Mesenchymal stem cell (in vitro differentiated cells and primary cell): ENCODE data around the gene PRODH2.

Experiments used
- DNase-seq: peaks from one replicate; pipeline ENCODE4 v3.0.0-alpha.2; 2013
- H2AFZ ChIP-seq: one replicate; pipeline ENCODE4 v1.6.1; 2013; ENCODE audit warnings: low read depth, mild to moderate bottlenecking, control low read depth, inconsistent platforms, low read length, moderate library complexity
- H2AK5ac ChIP-seq: 2 replicates; pipeline ENCODE4 v1.6.1; 2013; ENCODE audit warnings: low read length, moderate library complexity, mild to moderate bottlenecking, inconsistent platforms; ENCODE audit not compliant: severe bottlenecking
- H2BK120ac ChIP-seq: one replicate; pipeline ENCODE4 v1.6.1; 2013; ENCODE audit warnings: low read depth, mild to moderate bottlenecking, inconsistent platforms, low read length, moderate library complexity
- H2BK12ac ChIP-seq, 2 experiments: one replicate each; pipeline ENCODE4 v1.6.1; 2013; ENCODE audit warnings: inconsistent platforms in 2 of 2, low read length in 2 of 2, mild to moderate bottlenecking in 2 of 2, moderate library complexity in 2 of 2, control low read depth in 1 of 2
- H2BK15ac ChIP-seq: one replicate; pipeline ENCODE4 v1.6.1; 2013; ENCODE audit warnings: mild to moderate bottlenecking, low read depth, inconsistent platforms; ENCODE audit not compliant: poor library complexity, severe bottlenecking
- H2BK5ac ChIP-seq: 2 replicates; pipeline ENCODE4 v1.6.1; 2013; ENCODE audit warnings: low read depth, mild to moderate bottlenecking, low read length, control low read depth, inconsistent platforms; ENCODE audit not compliant: poor library complexity, severe bottlenecking
- H3K14ac ChIP-seq, 2 experiments: one replicate each; pipeline ENCODE4 v1.6.1; 2013; ENCODE audit warnings: inconsistent platforms in 2 of 2, low read length in 2 of 2, control low read depth in 1 of 2, mild to moderate bottlenecking in 1 of 2, moderate library complexity in 1 of 2
- H3K18ac ChIP-seq, 2 experiments: one replicate each; pipeline ENCODE4 v1.6.1; 2013; ENCODE audit warnings: inconsistent platforms in 2 of 2, low read length in 2 of 2, control low read depth in 1 of 2, low read depth in 1 of 2, mild to moderate bottlenecking in 1 of 2
- H3K23ac ChIP-seq, 2 experiments: one replicate each; pipeline ENCODE4 v1.6.1; 2013; ENCODE audit warnings: inconsistent platforms in 2 of 2, low read length in 2 of 2, mild to moderate bottlenecking in 2 of 2, moderate library complexity in 2 of 2, control low read depth in 1 of 2
- H3K27ac ChIP-seq: 2 replicates; pipeline ENCODE4 v1.5.1; 2013; ENCODE audit warnings: mild to moderate bottlenecking, moderate library complexity, low read length, control low read depth, inconsistent platforms; ENCODE audit not compliant: poor library complexity, severe bottlenecking
- H3K27me3 ChIP-seq, 2 experiments: 2 replicates each; pipeline versions ENCODE4 v1.6.1 to v1.7.0; 2013; ENCODE audit warnings: low read length in 2 of 2, mild to moderate bottlenecking in 2 of 2, moderate library complexity in 2 of 2, control low read depth in 1 of 2, inconsistent platforms in 1 of 2; ENCODE audit not compliant: control insufficient read depth in 1 of 2, insufficient read depth in 1 of 2
- H3K36me3 ChIP-seq, 2 experiments: 2 replicates each; pipeline versions ENCODE4 v1.6.1 to v1.7.0; 2013; ENCODE audit warnings: low read length in 2 of 2, control low read depth in 1 of 2, inconsistent platforms in 1 of 2, low read depth in 1 of 2, mild to moderate bottlenecking in 1 of 2; ENCODE audit not compliant: insufficient read depth in 2 of 2, control insufficient read depth in 1 of 2
- H3K4ac ChIP-seq, 2 experiments: one replicate each; pipeline ENCODE4 v1.6.1; 2013; ENCODE audit warnings: inconsistent platforms in 2 of 2, low read length in 2 of 2, mild to moderate bottlenecking in 2 of 2, moderate library complexity in 2 of 2, control low read depth in 1 of 2, low read depth in 1 of 2
- H3K4me1 ChIP-seq: 2 replicates; pipeline ENCODE4 v1.6.1; 2013; ENCODE audit warnings: low read depth, low read length, control low read depth; ENCODE audit not compliant: control insufficient read depth, insufficient read depth
- H3K4me2 ChIP-seq: 2 replicates; pipeline ENCODE4 v1.6.1; 2013; ENCODE audit warnings: low read length, mild to moderate bottlenecking, inconsistent platforms; ENCODE audit not compliant: poor library complexity, severe bottlenecking
- H3K4me3 ChIP-seq, 2 experiments: 2 replicates each; pipeline versions ENCODE4 v1.5.1 to v1.7.0; 2013; ENCODE audit warnings: low read length in 2 of 2, mild to moderate bottlenecking in 2 of 2, control low read depth in 1 of 2, low read depth in 1 of 2; ENCODE audit not compliant: insufficient read depth in 1 of 2
- H3K79me1 ChIP-seq: replicated peaks from 2 replicates; pipeline ENCODE4 v1.6.1; 2013; ENCODE audit warnings: mild to moderate bottlenecking, control low read depth, low read length, inconsistent platforms; ENCODE audit not compliant: poor library complexity, severe bottlenecking
- H3K9ac ChIP-seq: 2 replicates; pipeline ENCODE4 v1.7.0; 2013; ENCODE audit warnings: mild to moderate bottlenecking, low read length, moderate library complexity
- H3K9me3 ChIP-seq: 2 replicates; pipeline ENCODE4 v1.7.0; 2013; ENCODE audit warnings: mild to moderate bottlenecking, low read length; ENCODE audit not compliant: control insufficient read depth
- H4K8ac ChIP-seq: one replicate; pipeline ENCODE4 v1.6.1; 2013; ENCODE audit warnings: inconsistent platforms, mild to moderate bottlenecking, low read length, moderate library complexity
- H4K91ac ChIP-seq: one replicate; pipeline ENCODE4 v1.6.1; 2013; ENCODE audit warnings: mild to moderate bottlenecking, low read length, inconsistent platforms
- WGBS: methylation state at CpG from one replicate; pipeline ENCODE4 v1.1.7; 2013; ENCODE audit warnings: mixed read lengths; 5-methylcytosine and 5-hydroxymethylcytosine counted together

PRODH2 gene

DNA sequence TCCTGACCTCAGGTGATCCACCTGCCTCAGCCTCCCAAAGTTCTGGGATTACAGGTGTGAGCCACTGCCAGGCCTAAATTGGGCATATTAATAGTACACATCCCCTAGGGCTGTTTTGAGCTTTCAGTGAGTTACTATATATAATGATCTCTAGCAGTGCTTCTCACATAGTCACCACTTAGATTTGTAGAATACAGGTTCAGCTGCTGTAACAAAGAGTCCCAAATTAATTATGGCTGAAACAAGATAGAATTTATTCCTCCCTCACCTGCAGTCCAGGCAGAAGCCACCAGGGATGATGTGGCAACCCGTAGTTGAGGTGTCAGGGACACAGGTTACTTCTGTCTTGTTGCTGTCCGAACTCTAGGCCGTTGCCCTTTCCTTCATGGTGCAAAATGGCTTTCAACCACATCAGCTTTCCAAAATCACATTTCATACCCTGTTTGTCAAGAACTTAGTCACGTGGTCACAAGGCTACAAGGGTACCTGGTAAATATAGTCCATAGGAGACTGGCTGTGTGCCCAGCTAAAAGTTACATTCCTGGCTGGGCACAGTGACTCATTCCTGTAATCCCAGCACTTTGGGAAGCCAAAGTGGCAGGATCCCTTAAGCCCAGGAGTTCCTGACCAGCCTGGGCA lies 51.8 kb downstream of the PRODH2 start:
- H3K4me2 ChIP-seq, result no peak overlapping the region
- H3K36me3 ChIP-seq, result peaks cover 49 to 51% of the 10 kb centered on the region in 2 experiments
- H2BK120ac ChIP-seq, result no peak overlapping the region
- no peaks in the 10 kb centered on the region for H3K27me3 ChIP-seq
- H2BK5ac ChIP-seq, result no peak overlapping the region
- H3K9me3 ChIP-seq, result no peaks in the 10 kb centered on the region
- no peak overlapping the region for H3K4ac ChIP-seq
- peaks cover 31% of the 10 kb centered on the region for H3K4me1 ChIP-seq
- no peak overlapping the region for H3K9ac ChIP-seq
- no peak overlapping the region for H3K27ac ChIP-seq
- no peak overlapping the region for H2AK5ac ChIP-seq
- H2AFZ ChIP-seq, result no peak overlapping the region
- no peak overlapping the region for H2BK15ac ChIP-seq
- H3K79me1 ChIP-seq, result peaks cover 26% of the 10 kb centered on the region
- no peak overlapping the region for H3K4me3 ChIP-seq
- H4K8ac ChIP-seq, result no peak overlapping the region
- no peak overlapping the region for H3K14ac ChIP-seq
- no peak overlapping the region for H3K18ac ChIP-seq
- no peak overlapping the region for H4K91ac ChIP-seq
- over 99% methylated on average over 4 of the region's 4 CpGs for WGBS
- H3K23ac ChIP-seq, result no peak overlapping the region
- H2BK12ac ChIP-seq, result no peak overlapping the region
- DNase-seq, result no peak

DNA sequence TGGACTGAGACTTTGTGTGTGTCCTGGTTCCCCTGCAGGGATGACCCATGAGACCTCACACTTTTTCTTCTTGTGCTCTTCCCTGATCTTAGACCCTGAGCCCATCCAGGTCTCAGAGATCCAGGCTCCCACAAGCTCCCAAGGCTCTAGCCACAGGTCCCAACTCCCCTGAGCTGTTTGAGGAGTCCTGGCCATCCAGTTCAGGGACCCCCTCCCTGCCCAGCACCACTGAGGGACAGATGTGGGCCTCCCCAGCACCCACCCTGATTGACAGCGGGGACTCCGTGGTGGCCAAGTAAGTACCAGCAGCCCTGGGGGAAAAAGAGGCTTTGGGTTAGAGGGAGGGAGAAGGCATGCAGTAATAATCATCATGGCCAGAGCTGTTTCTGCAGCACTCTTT lies 52.9 kb downstream of the PRODH2 start:
- H3K27ac ChIP-seq, result no peak overlapping the region
- no peak overlapping the region for H2BK120ac ChIP-seq
- no peak overlapping the region for H3K18ac ChIP-seq
- peak overlapping the region; percentile 18 for H3K9ac ChIP-seq
- no peaks in the 10 kb centered on the region for H3K27me3 ChIP-seq
- peaks cover 38% of the 10 kb centered on the region for H3K4me1 ChIP-seq
- 100% methylated on average over 2 of the region's 2 CpGs for WGBS
- H4K8ac ChIP-seq, result no peak overlapping the region
- no peak overlapping the region for H3K14ac ChIP-seq
- H2AK5ac ChIP-seq, result no peak overlapping the region
- H3K9me3 ChIP-seq, result no peaks in the 10 kb centered on the region
- DNase-seq, result no peak
- H3K23ac ChIP-seq, result no peak overlapping the region
- peaks cover 29% of the 10 kb centered on the region for H3K79me1 ChIP-seq
- no peak overlapping the region for H4K91ac ChIP-seq
- H3K36me3 ChIP-seq, result peaks cover 38 to 53% of the 10 kb centered on the region in 2 experiments
- H2BK12ac ChIP-seq, result no peak overlapping the region
- H2AFZ ChIP-seq, result no peak overlapping the region
- H2BK15ac ChIP-seq, result no peak overlapping the region
- H3K4me3 ChIP-seq, result peak overlapping the region in 1 of 2 experiments; percentile 99
- no peak overlapping the region for H3K4ac ChIP-seq
- H2BK5ac ChIP-seq, result no peak overlapping the region
- H3K4me2 ChIP-seq, result no peak overlapping the region

DNA sequence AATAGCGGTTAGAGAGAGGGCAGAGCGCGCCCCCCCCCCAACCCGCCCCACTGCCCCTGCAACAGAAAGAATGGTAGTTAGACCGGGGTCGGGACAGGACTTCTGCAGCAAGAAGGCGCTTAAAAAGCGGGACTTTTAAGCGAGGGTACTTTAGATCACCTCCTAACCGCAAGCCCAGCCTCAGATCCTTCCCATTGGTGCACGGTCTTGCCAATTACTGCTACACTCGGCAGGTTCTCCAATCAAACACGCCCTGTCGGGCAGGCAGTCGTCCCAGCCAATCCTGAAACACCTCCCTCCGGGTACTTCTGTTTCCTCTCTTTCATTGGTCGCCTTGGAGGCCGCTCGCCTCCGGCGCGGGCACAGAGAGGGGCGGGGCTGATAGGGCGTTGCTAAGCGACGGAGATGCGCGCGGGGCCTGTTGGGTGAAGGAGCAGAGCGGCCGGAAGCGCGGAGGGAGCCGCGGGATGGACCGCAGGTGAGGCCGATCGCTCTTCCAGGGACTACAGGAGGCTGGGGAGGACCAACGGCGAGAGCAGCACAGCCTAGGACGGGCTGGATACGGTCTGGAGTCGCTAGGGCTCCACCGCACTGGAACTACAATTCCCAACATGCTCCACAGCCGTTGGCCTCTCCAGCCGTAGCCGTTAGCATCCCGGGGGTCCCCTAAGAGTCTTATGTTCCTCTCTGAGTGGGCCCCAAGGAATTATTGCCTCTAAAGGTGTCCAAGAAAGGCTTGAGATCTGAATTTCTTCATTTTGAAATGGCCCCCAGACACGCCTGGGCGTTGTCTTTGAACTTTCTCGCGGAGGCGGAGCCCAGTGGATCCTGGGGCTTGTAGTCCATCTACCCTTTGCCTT lies 54.7 kb downstream of the PRODH2 start, which contains the start of gene PROSER3:
Gene PROSER3 (plus strand): TSS at position 428 of the 860 bp plus-strand sequence. CDS start 40 bp downstream, at position 468.
- H3K4me3 ChIP-seq, result peak within 1 kb of the TSS; percentile 97 to 99
- H3K79me1 ChIP-seq, result peaks cover 32% of the 10 kb centered on the region
- peak within 1 kb of the TSS; percentile 98 for H2BK15ac ChIP-seq
- H3K9ac ChIP-seq, result peak within 1 kb of the TSS; percentile 99
- H2BK120ac ChIP-seq, result peak within 1 kb of the TSS; percentile 96
- peak within 1 kb of the TSS; percentile 97 for H3K27ac ChIP-seq
- peak within 1 kb of the TSS; percentile 87 for H2BK5ac ChIP-seq
- under 1% methylated on average over 52 of the region's 53 CpGs for WGBS
- peak within 1 kb of the TSS; percentile 43 for H2AFZ ChIP-seq
- peaks cover 45 to 61% of the 10 kb centered on the region in 2 experiments for H3K36me3 ChIP-seq
- H3K23ac ChIP-seq, result peak within 1 kb of the TSS in 1 of 2 experiments; percentile 81
- H4K8ac ChIP-seq, result peak within 1 kb of the TSS; percentile 99
- peak within 1 kb of the TSS; percentile 100 for H3K18ac ChIP-seq
- peak within 1 kb of the TSS; percentile 79 for H2AK5ac ChIP-seq
- peak; percentile 100 for DNase-seq
- no peaks in the 10 kb centered on the region for H3K27me3 ChIP-seq
- peak within 1 kb of the TSS; percentile 83 for H3K4me2 ChIP-seq
- peak within 1 kb of the TSS; percentile 99 to 100 for H3K4ac ChIP-seq
- peak within 1 kb of the TSS in 1 of 2 experiments; percentile 93 for H3K14ac ChIP-seq
- H3K9me3 ChIP-seq, result no peaks in the 10 kb centered on the region
- peak within 1 kb of the TSS; percentile 23 to 69 for H2BK12ac ChIP-seq
- H3K4me1 ChIP-seq, result peaks cover 38% of the 10 kb centered on the region
- H4K91ac ChIP-seq, result peak within 1 kb of the TSS; percentile 100

DNA sequence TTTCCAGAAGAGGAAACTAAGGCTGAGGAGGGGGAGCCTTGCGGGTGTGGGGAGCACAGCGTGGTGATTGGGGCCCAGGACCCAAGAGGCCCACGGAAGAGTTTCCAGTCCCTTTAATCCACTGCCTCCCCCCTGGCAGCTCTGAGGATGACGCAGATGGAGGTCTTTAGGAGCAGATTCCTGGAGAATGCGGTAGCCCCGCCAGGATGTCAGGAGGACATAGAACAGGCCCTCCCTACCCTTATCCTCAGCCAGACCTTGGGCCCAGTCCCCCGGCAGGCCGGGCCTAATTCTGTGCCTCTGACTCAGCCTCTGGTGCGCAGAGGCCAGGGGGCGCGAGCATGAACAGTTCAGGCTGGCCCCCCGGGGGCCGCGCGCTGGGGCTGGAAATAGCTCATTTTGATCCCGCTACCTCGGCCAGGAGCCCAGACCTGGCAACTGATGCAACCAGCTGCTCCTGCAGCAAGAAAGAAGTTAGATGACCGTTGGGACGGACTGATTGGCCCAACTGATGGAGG lies 55.4 kb downstream of the PRODH2 start:
- no peak overlapping the region for H2AFZ ChIP-seq
- peak overlapping the region; percentile 93 for H4K8ac ChIP-seq
- H2BK12ac ChIP-seq, result peak overlapping the region in 1 of 2 experiments; percentile 69
- peak overlapping the region; percentile 99 to 100 for H3K4ac ChIP-seq
- H4K91ac ChIP-seq, result peak overlapping the region; percentile 100
- H3K9ac ChIP-seq, result peak overlapping the region; percentile 99
- peak overlapping the region in 1 of 2 experiments; percentile 99 for H3K4me3 ChIP-seq
- peak overlapping the region; percentile 87 for H2BK5ac ChIP-seq
- H3K23ac ChIP-seq, result no peak overlapping the region
- H3K14ac ChIP-seq, result no peak overlapping the region
- peak overlapping the region; percentile 96 for H2BK120ac ChIP-seq
- peak overlapping the region; percentile 80 for H2BK15ac ChIP-seq
- peaks cover 50 to 68% of the 10 kb centered on the region in 2 experiments for H3K36me3 ChIP-seq
- H3K4me2 ChIP-seq, result peak overlapping the region; percentile 63
- peak overlapping the region; percentile 69 for H2AK5ac ChIP-seq
- peaks cover 37% of the 10 kb centered on the region for H3K79me1 ChIP-seq
- peak overlapping the region; percentile 100 for H3K18ac ChIP-seq
- peaks cover 38% of the 10 kb centered on the region for H3K4me1 ChIP-seq
- 2% methylated on average over 18 of the region's 19 CpGs for WGBS
- peak; percentile 99 for DNase-seq
- no peaks in the 10 kb centered on the region for H3K27me3 ChIP-seq
- peak overlapping the region; percentile 93 for H3K27ac ChIP-seq
- H3K9me3 ChIP-seq, result no peaks in the 10 kb centered on the region
